ENCODE measurements around the gene MAD1L1. TPM values are rescaled to one million over a fixed set of nuclear protein-coding genes. Genes with fewer than 3 reads are reported as not detected.

The MAD1L1 gene
- total RNA-seq, 6 experiments from 2014 or later, result 15.1 to 37.4 (median 20.5) TPM

GRCh38 chr7:2114926-2115759, 117.6 kb downstream of the MAD1L1 start:
- no peaks in the 10 kb centered on the region for H3K36me3 ChIP-seq
- no peak overlapping the region for H3K27ac ChIP-seq
- WGBS (ENCODE audit: insufficient coverage, low coverage, low lambda C conversion rate, missing lambda C conversion rate), result 90% methylated on average over 20 of the region's 49 CpGs
- H3K9me3 ChIP-seq, result no peaks in the 10 kb centered on the region
- intact Hi-C loops (cut with DNase I), result no loop called here
- no peaks in the 10 kb centered on the region for H3K27me3 ChIP-seq
- H3K4me3 ChIP-seq, result no peak overlapping the region
- DNase-seq (no peak), ATAC-seq (no peak)
- TF ChIP-seq POLR2A (IDR thresholded peaks at IDR 0.05), result no peak
- TF ChIP-seq, protein P1, sequence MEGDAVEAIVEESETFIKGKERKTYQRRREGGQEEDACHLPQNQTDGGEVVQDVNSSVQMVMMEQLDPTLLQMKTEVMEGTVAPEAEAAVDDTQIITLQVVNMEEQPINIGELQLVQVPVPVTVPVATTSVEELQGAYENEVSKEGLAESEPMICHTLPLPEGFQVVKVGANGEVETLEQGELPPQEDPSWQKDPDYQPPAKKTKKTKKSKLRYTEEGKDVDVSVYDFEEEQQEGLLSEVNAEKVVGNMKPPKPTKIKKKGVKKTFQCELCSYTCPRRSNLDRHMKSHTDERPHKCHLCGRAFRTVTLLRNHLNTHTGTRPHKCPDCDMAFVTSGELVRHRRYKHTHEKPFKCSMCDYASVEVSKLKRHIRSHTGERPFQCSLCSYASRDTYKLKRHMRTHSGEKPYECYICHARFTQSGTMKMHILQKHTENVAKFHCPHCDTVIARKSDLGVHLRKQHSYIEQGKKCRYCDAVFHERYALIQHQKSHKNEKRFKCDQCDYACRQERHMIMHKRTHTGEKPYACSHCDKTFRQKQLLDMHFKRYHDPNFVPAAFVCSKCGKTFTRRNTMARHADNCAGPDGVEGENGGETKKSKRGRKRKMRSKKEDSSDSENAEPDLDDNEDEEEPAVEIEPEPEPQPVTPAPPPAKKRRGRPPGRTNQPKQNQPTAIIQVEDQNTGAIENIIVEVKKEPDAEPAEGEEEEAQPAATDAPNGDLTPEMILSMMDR (IDR thresholded peaks at IDR 0.05), result no peak
- H3K4me1 ChIP-seq, result no peaks in the 10 kb centered on the region

GRCh38 chr7:2114052-2114451, 118.7 kb downstream of the MAD1L1 start:
- 100% methylated on average over 2 of the region's 14 CpGs for WGBS (ENCODE audit: insufficient coverage, low coverage, low lambda C conversion rate, missing lambda C conversion rate)
- Histone ChIP-seq H3K27me3 (no peaks in the 10 kb centered on the region), H3K36me3 (no peaks in the 10 kb centered on the region), H3K4me3 (no peak overlapping the region), H3K4me1 (no peaks in the 10 kb centered on the region), H3K9me3 (no peaks in the 10 kb centered on the region), H3K27ac (no peak overlapping the region)
- intact Hi-C loops (cut with DNase I), result no loop called here
- DNase-seq (no peak), ATAC-seq (no peak)
- TF ChIP-seq POLR2A (IDR thresholded peaks at IDR 0.05), result no peak
- TF ChIP-seq, protein P1 (IDR thresholded peaks at IDR 0.05), result no peak

DNA sequence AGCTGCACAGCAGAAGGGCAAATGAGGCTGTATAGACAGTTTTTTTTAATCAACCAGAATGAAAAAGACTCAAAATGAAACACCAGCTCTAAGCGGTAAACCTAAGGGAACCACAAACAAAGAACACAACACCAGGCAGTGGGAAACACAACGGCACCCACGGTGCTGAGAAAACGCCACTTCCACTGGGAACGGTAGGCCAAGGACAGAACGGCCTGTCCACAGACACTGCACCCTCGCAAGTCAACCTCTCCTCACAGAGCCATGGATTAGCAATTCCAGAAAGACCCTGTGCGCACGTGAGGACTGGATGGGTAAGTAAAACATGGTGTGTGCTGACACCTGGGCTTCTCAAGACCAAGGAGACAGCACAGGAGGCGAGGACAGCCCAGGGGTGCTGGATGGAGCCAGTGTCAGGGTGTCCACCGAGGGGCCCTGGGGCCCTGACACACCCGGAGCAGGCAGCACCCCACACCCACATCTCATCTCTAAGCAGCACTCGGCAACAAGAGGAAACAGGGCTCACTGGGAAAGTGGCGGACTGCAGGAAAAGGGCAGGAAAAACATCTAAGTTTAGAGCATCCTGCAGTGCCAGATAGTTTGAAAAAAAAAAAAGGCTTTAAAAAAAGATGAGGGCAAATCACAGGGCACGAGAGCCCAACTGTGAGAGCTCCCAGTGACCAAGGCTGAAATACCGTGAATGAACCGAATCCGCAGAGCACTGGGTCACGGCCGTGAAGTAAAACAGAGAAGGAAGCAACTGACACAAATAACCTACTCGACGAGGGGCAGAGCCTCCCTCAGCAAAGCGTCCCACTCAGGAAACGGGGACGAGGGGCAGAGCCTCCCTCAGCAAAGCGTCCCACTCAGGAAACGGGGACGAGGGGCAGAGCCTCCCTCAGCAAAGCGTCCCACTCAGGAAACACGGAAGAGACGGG, 120.2 kb downstream of the MAD1L1 start:
- Histone ChIP-seq H3K9me3 (no peaks in the 10 kb centered on the region), H3K36me3 (no peaks in the 10 kb centered on the region), H3K4me1 (no peaks in the 10 kb centered on the region), H3K27ac (no peak overlapping the region), H3K4me3 (no peak overlapping the region), H3K27me3 (no peaks in the 10 kb centered on the region)
- intact Hi-C loops (cut with DNase I), result no loop called here
- no peak for DNase-seq
- WGBS (ENCODE audit: insufficient coverage, low coverage, low lambda C conversion rate, missing lambda C conversion rate), result 63% methylated on average over 13 of the region's 31 CpGs
- ATAC-seq, result peak; percentile 6 to 43 (median 23)
- TF ChIP-seq, protein P1 (IDR thresholded peaks at IDR 0.05), result no peak
- no peak for TF ChIP-seq POLR2A (IDR thresholded peaks at IDR 0.05)

- Histone ChIP-seq H3K4me3 (no peak overlapping the region), H3K4me1 (no peaks in the 10 kb centered on the region), H3K27ac (no peak overlapping the region), H3K36me3 (no peaks in the 10 kb centered on the region), H3K27me3 (no peaks in the 10 kb centered on the region), H3K9me3 (no peaks in the 10 kb centered on the region)
- WGBS (ENCODE audit: insufficient coverage, low coverage, low lambda C conversion rate, missing lambda C conversion rate), result no CpG with 5 or more reads among the region's 13 CpGs
- intact Hi-C loops (cut with DNase I), result no loop called here
- TF ChIP-seq POLR2A (IDR thresholded peaks at IDR 0.05), result no peak
- TF ChIP-seq, protein P1 (IDR thresholded peaks at IDR 0.05), result no peak
- no peak for ATAC-seq
- DNase-seq, result no peak
Observed at GRCh38 chr7:2111568-2111967, 121.2 kb downstream of the MAD1L1 start.
